Stimulated activated CD8-positive, alpha-beta memory T cell treated with anti-CD3 and anti-CD28 coated beads, Interleukin-4, amount 100 ng/mL, for 1 hour (primary cell): Measurements from ENCODE around the gene B3GNT7.
A peak's percentile ranks its signal among the peaks of the same experiment; 100 is the strongest.

Source experiments
- DNase-seq, 2 donors: peaks; one replicate each; pipeline ENCODE4 v3.0.0-alpha.2; 2020; ENCODE audit warnings: low read depth in 2 of 2, low spot score in 1 of 2

B3GNT7 gene

DNA sequence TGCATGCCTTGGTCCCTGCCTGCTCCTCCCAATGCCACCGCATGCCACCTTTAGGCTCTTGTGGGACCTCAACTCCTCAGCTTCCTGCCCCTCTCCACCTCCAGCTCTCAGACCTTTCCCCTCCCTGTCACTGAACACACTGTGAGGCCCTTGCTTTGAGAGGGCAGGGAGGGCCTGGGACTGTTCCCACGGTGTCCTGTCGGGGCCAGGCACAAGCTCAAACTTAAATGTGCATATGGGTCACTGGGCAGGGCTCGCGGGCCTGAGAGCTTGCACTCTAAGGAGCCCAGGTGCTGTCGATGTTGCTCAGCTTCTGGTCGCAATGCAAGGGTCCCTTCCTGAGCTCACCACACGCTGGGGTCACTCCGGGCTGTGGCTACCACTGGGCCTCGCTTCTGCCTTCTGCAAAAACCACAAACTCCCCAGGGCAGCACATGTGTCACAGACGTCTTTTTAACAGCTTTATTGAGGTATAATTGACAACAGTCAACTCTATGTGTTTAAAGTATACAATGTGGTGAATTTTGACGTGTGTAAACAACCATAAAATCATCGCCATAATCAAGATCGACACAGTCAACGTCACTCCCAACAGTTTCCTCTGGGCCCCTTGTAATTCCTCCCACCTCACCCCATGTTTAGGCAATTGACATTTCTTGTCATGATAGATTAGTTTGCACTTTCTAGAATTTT is 11.9 kb upstream of the B3GNT7 start:
- DNase-seq, result no peak

DNA sequence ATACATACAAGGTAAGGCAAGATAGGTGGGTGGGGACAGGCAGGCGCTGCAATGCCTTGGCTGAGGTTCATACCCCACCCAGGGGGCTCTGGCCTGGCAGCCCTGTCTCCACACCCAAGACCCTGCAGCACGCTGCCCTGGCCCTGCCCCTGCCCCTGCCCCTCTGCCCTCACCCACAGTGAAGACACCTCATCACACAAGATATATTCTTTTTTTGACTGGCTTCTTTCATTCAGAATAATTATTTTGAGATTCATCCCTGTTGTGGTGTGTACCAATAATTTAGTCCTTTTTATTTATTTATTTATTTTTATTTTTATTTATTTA is 11.4 kb upstream of the B3GNT7 start:
- DNase-seq, result no peak

DNA sequence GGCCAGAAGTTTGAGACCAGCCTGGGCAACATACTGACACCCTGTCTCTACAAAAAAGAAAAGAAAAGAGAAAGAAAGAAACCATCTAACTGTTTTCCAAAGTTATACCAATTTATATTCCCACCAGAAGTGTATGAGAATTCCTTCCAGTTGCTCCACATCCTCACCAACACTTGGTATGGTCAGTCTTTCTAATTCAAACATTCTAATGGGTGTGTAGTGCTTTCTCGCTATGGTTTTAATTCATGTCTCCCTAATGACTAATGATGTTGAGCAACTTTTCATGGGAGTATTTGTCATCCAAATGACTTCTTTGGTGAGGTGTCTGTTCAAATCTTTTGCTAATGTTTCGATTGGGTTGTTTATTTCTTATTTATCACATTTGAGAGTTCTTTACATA is 10.5 kb upstream of the B3GNT7 start:
- no peak for DNase-seq

DNA sequence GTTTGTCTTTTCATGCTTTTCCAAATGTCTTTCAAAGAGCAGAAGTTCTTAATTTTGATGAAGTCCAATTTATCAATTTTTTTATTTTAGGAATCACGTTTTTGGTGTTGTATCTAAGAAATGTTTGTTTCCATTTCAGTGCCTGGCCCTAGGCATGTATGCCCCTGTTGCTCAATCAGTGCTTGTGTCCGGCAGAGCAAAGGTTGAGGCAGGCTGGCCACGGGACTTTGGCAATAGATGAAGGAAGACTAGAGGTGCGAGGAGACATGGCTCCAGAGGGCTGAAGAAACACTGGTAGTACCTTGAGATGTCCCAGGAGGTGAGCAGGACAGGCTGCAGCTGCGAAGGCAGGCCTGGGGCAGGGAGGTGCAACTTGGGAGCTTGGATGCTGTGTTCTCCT is 10.1 kb upstream of the B3GNT7 start:
- DNase-seq, result no peak

DNA sequence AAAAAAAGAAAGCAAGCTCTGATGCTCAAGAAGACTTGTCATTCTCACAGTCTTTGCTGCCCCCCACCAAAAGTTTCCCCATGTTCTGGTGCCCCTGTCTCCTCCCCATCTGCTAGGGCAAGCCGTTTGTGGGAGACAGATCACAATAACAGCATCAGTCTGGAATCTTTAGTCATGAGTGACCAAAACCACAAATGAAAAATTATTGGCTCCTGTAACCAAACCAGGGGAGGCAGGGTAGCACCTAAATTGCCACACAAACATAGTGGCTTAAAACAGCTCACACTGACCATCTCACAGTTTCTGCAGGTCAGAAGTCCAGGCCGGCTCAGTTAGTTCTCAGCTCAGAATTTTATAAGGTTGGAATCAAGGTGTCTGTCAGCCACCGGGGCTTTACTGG is 9.1 kb upstream of the B3GNT7 start:
- no peak for DNase-seq

DNA sequence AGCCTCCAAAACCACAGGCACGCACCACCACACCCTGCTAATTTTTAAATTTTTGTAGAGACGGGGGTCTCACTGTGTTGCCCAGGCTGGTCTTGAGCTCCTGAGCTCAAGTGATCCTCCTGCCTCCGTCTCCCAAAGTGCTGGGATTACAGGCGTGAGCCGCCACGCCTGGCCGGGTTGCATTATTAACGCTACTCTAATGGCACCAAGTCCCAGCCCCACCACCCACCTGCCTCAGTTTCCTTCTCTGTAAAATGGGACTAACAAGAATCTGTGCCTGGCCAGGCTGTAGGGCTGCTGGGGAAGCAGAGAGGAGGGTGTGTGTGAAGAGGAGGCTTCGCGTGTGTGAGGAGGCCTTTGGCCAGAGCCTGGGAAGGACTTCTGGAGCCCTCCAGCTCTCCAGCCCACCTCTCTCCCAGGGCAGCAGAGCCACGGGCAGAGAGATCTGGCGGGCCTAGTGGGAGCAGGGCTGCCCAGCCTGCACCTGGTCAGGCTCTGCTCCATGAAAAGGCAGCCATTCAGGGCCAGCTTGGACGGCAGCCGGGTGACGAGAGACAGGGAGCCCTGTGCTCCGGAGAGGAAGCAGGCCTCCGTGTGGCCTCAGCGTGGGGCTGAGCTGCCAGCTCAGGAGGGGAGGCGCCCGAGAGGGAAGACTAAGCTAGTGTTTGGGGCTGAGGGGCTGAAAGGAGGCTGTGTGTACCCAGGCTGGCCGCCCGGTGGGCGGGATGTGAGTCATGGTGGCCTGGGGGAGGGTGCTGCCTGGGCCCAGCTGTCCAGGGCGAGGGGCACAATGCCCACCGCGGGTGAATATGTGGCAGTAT is 7.4 kb upstream of the B3GNT7 start:
- DNase-seq, result no peak

DNA sequence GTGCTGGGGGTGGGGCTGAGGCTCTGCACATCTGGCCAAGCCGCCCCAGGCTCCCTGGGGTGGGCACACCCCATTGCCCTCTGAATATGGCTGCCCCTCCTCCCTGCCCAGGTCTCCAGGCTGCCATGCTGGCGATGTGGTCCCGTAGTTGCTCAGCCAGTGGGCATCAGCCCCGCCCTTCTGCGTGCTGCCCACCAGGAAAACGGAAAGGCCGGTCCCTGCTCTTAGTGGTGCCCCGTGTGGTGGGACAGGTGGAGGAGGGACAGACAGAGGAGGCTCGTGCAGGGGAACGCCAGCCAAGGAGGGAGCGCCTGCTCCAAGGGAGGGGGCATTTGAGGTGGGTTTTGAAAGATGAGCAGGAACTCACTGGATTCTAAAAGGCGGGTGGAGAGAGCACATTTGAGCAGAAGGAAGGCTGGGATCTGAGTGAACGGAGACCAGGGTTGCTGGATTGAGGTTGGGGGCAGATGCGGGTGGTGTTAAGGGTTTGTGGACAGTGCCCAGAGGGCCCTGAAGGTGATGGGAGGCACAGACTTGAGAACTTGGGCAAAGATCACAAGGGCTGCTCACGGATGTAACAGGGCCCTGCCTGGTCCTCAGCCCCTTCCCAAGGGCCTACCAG is 6.7 kb upstream of the B3GNT7 start:
- no peak for DNase-seq

DNA sequence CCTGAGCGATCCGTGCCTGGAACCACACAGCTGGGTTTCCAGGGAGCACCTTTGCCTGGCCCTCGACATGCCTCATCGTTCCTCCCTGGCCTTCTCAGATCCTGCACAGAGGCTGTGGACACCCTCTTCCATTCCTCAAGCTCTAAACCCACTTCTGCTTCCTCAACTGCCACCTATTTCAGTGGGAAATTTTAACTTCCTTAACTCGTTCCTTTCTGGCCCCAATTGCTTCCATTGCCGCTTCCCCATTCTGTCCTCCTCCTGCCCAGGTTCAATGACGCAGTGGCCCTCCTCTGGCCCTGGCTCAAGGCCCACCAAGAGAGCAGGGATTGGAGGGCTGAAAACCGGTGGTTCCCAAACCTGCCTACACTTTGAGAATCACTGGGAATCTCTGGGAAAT is 4.8 kb upstream of the B3GNT7 start:
- no peak for DNase-seq

DNA sequence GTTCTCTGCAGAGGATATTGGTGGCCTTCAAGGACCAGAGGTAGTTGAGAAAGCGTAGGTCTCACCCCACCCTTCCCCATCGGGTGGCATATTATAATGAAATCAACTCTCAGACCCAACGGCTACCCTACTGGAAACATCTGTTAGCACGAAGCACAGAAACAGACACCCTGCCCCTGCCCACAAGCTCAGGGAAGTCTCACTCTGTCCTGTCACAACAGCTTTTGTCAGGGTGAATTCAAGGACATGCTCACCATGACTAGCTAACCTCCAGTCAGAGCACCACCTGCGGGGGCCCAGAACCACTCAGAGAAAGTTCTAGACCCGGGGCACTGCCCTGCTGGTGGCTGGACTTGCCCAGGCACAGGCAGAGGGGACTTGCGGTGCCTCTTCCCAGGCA is 3.5 kb upstream of the B3GNT7 start:
- no peak for DNase-seq

DNA sequence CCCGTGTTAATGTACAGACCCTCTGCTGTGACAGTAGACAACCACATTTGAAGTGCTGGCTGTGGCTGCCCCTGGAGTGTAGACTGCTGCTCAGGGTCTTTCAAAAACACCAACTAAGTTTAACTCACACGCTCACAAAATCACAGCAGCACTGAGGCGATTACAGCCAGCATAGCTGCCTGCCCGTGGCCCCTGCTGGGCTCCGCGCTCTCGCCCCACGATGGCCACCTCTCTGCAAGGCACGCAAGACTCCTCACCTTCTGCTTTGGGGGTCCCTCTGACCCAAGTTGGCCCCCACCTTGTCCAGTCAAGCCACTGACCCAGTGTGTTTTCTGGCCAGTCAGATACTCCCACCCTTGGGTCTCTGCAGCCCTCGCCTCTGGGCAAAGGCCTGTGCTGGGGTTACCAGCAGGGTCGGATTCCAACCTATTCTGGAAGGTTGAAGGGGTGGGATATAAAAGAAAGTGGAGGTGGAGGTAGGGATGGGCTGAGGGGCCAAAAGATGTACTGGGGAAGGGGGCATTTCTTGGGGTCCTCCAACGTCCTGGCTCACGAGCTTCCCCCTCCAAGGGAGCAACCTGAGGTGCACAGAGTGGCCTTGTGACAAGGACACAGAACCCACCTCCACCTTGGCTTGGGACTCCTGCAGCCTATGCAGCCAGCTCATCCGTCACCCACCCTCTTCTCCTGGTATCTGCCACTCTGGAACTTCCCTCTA is 2.9 kb upstream of the B3GNT7 start:
- DNase-seq, result no peak

DNA sequence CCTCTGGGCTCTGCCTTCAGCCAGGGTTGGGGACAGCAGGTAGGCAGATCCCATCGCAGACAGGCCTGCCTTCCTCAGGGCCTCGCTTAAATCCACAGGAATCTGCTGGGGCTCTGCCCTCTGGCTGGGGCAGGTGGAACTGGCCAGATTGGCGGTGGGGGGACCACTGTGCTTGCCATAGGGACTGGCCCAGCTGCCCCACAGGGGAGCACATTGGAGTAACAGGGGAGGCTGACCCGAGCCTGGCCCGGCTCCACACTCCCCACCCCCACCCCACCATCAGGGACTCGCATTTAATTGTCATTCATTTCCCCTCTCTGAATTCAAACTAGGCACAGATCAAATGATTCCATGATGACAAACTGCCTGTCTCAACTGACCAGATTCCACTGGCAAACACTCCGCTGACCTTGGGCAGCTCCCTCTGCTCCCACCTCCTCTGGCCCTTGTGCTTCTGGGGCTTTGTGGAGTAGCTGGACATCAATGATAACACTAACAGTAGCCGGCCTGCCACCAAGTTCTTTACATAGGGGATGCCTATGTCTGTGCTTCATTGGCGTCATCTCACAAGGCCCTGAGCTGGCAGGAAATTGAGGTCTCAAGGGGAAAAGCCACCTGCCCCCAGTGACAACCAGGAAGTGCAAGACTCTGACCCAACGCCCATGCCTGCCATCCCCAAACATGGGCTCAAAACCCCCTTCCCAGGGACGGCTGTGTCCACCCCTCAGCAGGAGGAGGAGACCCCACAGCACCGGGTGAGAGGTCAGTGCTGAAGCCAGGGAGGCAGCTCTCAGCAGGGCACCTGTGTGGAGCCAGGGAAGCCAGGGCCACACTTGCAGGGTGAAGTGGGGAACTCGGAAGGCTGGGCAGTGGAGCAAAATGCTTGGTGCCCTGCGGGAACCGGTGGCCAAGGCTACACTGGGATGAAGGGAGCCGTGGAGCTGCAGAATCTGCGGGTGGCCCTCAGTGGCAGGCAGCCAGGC is 2.1 kb upstream of the B3GNT7 start:
- peak in 1 of 2 donors; percentile 22 for DNase-seq

DNA sequence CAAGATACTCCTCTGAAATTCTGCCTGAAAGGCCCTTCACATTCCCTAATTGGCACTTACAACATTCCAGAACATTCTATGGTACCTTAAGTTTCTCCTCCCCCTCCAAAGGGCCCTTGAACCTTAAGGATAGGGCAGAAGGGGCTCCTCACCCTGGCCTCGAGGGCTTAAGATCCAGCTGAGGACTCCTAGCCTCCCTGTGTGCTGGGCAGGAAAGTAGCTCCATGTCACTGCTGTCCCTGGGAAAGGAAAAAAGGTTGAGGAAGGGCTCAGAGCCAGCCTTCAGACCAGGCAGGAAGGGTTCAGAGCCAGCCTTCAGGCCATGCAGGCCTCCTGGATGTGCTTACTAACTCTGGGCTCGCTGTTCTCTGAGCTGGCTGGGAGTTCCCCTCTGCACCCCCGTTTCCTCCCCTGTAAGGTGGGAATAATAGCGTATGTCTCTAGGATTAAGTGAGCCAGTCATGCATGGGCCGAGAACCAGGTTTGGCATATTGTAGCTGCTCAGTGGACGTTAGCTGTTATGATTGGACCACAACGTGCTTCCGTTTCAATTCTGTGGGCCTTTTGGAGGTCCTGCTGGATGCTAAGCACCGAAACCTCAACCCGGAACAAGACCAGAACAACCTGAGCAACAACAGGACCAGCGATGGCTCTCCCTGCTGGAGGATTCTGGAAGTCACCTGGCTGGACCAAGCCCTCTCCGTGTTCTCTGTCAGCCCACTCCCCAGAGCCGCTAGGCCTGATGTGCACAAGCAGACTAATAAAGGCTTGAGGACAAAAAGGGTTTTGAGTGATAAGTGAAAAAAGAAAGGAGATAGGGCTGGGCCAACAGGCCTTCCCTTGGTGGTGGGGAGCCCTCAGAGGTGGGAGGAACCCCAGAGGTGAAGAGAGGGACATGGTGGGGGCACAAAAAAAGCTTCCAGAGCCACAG is 1.0 kb upstream of the B3GNT7 start:
- DNase-seq, result no peak

DNA sequence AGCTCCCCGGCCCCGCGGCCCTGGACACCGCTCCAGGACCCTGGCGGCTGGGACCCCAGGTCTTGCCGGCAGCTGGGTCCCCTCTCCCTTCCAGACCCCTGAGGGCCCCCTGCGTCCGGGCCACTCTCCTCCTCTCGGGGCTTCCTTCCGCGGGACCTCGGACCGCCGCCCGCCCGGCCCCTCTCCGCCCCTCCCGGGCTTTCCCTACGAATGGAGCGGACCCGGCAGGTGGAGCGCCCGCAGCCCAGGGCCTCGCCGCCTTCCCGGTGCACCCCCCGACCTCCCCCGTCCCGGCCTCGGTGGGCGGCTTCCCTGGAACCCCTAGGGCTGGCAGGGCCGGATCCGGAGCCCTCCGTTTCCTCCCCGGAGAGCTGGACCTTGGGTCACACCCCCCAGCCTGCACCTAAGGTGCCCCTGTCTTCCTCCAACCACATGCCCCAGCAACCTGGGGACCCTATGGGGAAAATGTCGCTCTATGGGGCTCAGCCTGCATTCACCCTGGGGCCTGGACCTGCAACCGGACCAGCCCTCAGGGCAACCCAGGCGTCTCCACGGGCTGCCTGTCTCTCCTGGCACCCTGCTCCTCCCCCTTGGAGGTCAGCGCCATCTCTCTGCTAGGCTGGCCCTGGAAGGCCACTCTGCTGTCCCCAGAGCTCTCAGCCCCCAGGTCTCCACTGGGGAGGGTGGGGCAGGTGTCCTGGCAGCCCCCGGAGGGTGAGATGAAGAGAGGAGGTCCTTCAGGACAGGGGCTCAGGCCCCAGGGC is 730 bp downstream of the B3GNT7 start:
- DNase-seq, result no peak

DNA sequence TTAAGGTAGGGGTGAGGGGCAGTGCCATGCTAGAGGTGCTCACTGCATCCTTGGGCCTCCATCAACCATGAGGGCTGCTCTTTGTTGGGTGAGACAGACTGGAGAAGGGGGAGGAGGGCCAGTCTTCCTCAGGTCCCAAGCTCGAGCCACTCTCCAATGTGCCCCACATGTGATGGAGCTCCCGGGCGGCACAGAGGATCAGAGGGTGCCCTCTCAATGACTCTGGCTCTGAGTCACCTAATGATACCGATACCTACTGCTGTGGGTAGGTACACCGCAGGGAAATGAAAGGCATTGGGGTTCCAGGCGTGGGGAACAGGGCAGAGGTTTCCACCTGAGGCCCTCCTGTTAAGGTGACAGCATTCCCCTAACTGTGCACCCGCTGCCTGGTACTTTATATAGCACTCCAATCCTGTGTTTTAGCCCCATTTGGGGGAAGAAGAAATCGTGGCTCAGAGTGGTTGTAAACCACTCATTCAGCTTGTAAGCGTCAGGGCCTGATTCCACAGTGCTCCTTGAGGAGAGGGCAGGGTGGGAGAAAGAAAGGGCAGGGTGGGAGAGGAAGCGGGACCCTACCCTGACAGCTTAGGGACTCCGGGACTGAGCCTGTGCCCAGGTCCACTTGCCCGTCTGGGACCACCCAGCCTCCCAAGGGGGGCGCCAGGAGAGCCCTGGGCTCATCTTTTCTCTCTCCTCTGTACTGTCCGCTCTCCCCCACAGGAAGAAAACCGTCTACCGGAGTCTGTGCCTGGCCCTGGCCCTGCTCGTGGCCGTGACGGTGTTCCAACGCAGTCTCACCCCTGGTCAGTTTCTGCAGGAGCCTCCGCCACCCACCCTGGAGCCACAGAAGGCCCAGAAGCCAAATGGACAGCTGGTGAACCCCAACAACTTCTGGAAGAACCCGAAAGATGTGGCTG is 1.8 kb downstream of the B3GNT7 start:
- DNase-seq, result no peak

DNA sequence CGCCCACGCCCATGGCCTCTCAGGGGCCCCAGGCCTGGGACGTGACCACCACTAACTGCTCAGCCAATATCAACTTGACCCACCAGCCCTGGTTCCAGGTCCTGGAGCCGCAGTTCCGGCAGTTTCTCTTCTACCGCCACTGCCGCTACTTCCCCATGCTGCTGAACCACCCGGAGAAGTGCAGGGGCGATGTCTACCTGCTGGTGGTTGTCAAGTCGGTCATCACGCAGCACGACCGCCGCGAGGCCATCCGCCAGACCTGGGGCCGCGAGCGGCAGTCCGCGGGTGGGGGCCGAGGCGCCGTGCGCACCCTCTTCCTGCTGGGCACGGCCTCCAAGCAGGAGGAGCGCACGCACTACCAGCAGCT is 2.4 kb downstream of the B3GNT7 start:
- DNase-seq, result no peak

DNA sequence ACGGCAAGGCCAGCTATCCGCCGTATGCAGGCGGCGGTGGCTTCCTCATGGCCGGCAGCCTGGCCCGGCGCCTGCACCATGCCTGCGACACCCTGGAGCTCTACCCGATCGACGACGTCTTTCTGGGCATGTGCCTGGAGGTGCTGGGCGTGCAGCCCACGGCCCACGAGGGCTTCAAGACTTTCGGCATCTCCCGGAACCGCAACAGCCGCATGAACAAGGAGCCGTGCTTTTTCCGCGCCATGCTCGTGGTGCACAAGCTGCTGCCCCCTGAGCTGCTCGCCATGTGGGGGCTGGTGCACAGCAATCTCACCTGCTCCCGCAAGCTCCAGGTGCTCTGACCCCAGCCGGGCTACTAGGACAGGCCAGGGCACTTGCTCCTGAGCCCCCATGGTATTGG is 3.1 kb downstream of the B3GNT7 start:
- no peak for DNase-seq

DNA sequence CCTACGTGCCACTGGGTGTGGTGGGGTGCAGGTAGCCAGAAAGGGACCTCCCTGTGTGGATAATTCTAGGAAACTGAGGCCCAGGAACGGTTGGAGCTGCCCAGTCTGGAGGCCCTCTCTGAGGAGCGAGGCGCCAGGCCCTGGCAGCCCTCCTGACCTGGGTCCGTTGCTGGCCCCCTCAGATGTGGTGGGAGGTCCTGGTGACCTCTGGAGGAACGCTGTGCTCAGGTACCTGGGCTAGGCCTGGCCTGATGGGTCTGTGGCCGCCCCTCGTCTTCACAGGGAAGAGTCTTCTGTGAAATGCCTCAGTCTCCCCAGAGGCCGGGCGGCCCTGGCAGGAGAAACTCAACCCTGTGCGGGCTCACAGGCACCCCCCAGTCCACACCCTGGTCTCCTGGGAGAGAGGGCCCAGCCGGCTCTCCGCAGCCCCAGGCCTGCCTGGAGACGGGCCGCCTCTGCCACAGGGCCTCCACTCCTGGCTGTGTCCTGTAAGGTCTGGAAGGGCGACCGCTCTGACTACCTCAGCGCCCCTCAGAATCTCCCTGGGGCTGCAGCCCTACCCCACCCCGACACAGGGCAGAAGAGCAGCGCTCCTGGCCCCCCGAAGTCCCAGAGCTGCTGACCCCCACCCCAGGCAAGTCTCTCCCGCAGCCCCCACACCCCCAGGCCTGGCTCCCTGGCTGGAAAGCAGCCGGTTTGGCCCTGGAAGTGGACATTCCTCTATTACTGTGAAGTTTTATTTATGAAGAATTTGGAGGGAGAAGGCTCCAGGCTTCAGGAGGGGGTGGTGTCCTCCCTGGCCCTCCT is 3.7 kb downstream of the B3GNT7 start:
- no peak for DNase-seq
